SU-DHL-6 (cell line): ENCODE results near the gene DYNC2H1.

Experiments used
- H2AFZ ChIP-seq: fragments of 200-600 bp; sonication (generic); 2 replicates; pipeline ENCODE4 v1.6.1; 2014; ENCODE audit warnings: low read depth, mild to moderate bottlenecking, moderate library complexity, mixed read lengths, antibody characterized with exemption, low read length; ENCODE audit not compliant: severe bottlenecking
- H3F3A ChIP-seq: fragments of 200-600 bp; shearing (Covaris generic); 2 replicates; pipeline ENCODE4 v1.6.0; 2016; ENCODE audit warnings: antibody characterized with exemption, mild to moderate bottlenecking; ENCODE audit not compliant: insufficient read depth
- H3K27ac ChIP-seq: fragments of 200-600 bp; sonication (generic); 2 replicates; pipeline ENCODE4 v1.5.1; 2016; ENCODE audit warnings: low read depth, mild to moderate bottlenecking, low read length, moderate library complexity, mixed read lengths
- H3K27me3 ChIP-seq: fragments of 200-600 bp; sonication (generic), shearing (Covaris generic); 2 replicates; pipeline ENCODE4 v1.6.0; 2014; ENCODE audit warnings: mild to moderate bottlenecking, low read length
- H3K36me3 ChIP-seq: fragments of 200-600 bp; sonication (generic); 2 replicates; pipeline ENCODE4 v1.6.1; 2014; ENCODE audit warnings: mild to moderate bottlenecking, low read length, mixed read lengths
- H3K4me2 ChIP-seq: fragments of 300-600, 200-600 bp; shearing (Covaris generic), sonication (generic); 2 replicates; pipeline ENCODE4 v1.6.0; 2014; ENCODE audit warnings: low read length, low read depth, mild to moderate bottlenecking; ENCODE audit not compliant: poor library complexity, severe bottlenecking
- H3K4me3 ChIP-seq: fragments of 200-600 bp; sonication (generic); 2 replicates; pipeline ENCODE4 v1.5.1; 2014; ENCODE audit warnings: antibody characterized with exemption, low read length, mild to moderate bottlenecking, mixed read lengths; ENCODE audit not compliant: insufficient read depth, poor library complexity, severe bottlenecking
- H3K79me2 ChIP-seq: fragments of 200-600 bp; sonication (generic); 2 replicates; pipeline ENCODE4 v1.6.1; 2014; ENCODE audit warnings: mild to moderate bottlenecking, low read length, moderate library complexity; ENCODE audit not compliant: insufficient read depth
- H3K9ac ChIP-seq: fragments of 200-600 bp; sonication (generic); 2 replicates; pipeline ENCODE4 v1.7.0; 2014; ENCODE audit warnings: mild to moderate bottlenecking, low read length
- H3K9me2 ChIP-seq: fragments of 200-600 bp; sonication (generic); replicated peaks from 2 replicates; pipeline ENCODE4 v1.6.1; 2014; ENCODE audit warnings: low read length; ENCODE audit not compliant: insufficient read depth
- H3K9me3 ChIP-seq: fragments of 200-600 bp; sonication (generic); 2 replicates; pipeline ENCODE4 v1.6.1; 2014; ENCODE audit warnings: low read length, mixed read lengths; ENCODE audit not compliant: insufficient read depth
- H4K20me1 ChIP-seq: fragments of 200-600 bp; sonication (generic); 2 replicates; pipeline ENCODE4 v1.6.1; 2014; ENCODE audit warnings: low read depth, mild to moderate bottlenecking, antibody characterized with exemption, low read length, moderate library complexity, mixed read lengths
- EZH2phosphoT487 ChIP-seq: fragments of 200-600 bp; sonication (generic), shearing (Covaris generic); conservative IDR thresholded peaks from 2 replicates; pipeline ENCODE4 v1.6.1; 2018; ENCODE audit warnings: mild to moderate bottlenecking, antibody characterized with exemption, low read length, moderate library complexity, mixed read lengths
- TF ChIP-seq, protein P1 (sequence below): fragments of 200-600 bp; sonication (generic); IDR thresholded peaks from one replicate; pipeline ENCODE4 v1.5.1; 2017; ENCODE audit warnings: antibody characterized with exemption, mild to moderate bottlenecking, low read length, moderate library complexity; ENCODE audit not compliant: insufficient read depth, poor library complexity, severe bottlenecking

DYNC2H1 gene

DNA sequence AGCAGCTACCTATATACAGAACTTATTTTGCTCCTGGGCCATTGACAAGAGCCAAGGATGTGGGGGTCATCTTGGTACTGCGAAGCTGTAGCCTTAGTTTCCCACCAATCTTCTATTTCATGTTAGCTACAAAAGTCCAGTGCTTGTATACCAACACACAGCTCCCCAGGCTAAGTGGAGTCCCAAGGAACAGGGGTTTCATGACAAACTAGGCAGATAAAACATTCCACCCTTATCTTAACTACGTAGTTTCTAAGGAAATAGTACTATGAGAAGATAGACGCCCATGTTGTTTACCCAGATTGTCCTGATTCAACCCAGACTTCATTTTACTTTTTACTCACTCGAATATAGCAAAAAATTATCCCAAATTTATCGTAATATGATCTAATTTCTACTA, 218.5 kb downstream of the DYNC2H1 start:
- Histone ChIP-seq H3F3A (no peaks in the 10 kb centered on the region), H3K9me3 (no peaks in the 10 kb centered on the region), H3K4me2 (no peak overlapping the region), H3K79me2 (no peaks in the 10 kb centered on the region), H2AFZ (no peak overlapping the region), H3K4me3 (no peak overlapping the region), H3K36me3 (no peaks in the 10 kb centered on the region), H3K9ac (no peak overlapping the region), H3K9me2 (no peaks in the 10 kb centered on the region), H3K27ac (no peak overlapping the region), H3K27me3 (no peaks in the 10 kb centered on the region), H4K20me1 (no peaks in the 10 kb centered on the region)
- TF ChIP-seq, protein P1, sequence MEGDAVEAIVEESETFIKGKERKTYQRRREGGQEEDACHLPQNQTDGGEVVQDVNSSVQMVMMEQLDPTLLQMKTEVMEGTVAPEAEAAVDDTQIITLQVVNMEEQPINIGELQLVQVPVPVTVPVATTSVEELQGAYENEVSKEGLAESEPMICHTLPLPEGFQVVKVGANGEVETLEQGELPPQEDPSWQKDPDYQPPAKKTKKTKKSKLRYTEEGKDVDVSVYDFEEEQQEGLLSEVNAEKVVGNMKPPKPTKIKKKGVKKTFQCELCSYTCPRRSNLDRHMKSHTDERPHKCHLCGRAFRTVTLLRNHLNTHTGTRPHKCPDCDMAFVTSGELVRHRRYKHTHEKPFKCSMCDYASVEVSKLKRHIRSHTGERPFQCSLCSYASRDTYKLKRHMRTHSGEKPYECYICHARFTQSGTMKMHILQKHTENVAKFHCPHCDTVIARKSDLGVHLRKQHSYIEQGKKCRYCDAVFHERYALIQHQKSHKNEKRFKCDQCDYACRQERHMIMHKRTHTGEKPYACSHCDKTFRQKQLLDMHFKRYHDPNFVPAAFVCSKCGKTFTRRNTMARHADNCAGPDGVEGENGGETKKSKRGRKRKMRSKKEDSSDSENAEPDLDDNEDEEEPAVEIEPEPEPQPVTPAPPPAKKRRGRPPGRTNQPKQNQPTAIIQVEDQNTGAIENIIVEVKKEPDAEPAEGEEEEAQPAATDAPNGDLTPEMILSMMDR: no peak
- TF ChIP-seq EZH2phosphoT487: no peak

DNA sequence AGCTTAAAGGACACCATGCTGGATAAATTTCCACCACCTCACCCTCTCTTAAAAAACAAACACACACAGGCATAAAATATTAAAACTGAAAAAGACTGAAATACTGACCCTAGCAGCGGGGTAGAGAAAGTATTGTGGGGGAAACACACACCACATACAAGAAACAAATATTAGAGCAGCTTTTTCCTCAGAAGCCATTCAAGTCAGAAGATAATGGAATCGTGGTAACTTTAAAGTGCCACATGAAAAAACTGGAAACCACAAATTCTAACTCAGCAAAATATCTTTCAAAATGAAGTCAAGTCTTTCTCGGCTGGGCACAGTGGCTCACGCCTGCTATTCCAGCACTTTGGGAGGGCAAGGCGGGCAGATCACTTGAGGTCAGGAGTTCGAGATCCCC, 223.2 kb downstream of the DYNC2H1 start:
- no peak overlapping the region for H2AFZ ChIP-seq

DNA sequence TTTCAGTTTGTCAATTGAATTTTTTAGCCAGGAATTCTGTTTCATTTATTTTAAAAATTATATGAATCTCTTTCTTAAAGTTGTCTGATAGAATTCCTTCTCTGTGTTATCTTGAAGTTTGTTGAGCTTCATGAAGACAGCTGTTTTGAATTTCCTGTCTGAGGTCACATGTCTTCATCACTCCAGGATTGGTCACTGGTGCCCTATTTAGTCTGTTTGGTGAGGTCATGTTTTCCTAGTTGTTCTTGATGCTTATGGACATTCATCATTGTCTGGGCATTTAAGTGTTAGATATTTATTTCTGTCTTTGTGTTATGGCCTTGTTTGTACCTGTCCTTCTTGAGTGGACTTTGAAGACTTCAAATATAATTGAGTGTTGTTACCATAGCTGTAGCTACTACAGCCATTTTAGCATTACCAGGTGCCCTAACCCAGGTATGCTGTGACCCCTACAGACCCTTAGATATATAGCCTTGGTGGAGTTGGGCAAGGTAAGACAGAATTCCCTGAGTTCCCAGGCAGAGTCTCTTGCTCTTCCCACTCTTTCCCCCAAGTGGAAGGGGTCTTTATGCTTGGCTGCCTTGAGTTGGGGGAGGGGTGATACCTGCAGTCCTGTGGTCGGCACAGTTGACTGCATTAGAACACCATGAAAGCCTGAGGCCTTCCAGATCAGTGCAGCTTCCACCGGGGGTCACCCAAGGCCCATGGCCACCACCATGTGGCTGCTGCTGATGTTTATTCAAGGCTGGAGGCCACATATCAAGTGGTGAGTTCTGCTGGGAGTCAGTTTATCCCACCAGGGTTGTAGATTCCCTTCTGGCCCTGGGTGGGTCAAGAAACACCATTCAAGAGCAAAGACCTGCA, 229.6 kb downstream of the DYNC2H1 start:
- Histone ChIP-seq H2AFZ (no peak overlapping the region), H3K4me3 (no peak overlapping the region), H3K4me2 (no peak overlapping the region), H3K27ac (no peak overlapping the region), H4K20me1 (no peaks in the 10 kb centered on the region), H3K9me3 (no peaks in the 10 kb centered on the region), H3K9me2 (no peaks in the 10 kb centered on the region), H3F3A (no peaks in the 10 kb centered on the region), H3K9ac (no peak overlapping the region), H3K36me3 (no peaks in the 10 kb centered on the region), H3K27me3 (no peaks in the 10 kb centered on the region), H3K79me2 (no peaks in the 10 kb centered on the region)
- no peak for TF ChIP-seq EZH2phosphoT487
- TF ChIP-seq, protein P1: no peak

More for the DNA sequence above, 223.2 kb downstream of the DYNC2H1 start:
- Histone ChIP-seq H3K27ac (no peak overlapping the region), H3K27me3 (no peaks in the 10 kb centered on the region), H3K9ac (no peak overlapping the region), H3K9me2 (no peaks in the 10 kb centered on the region), H3K4me3 (no peak overlapping the region), H3K36me3 (no peaks in the 10 kb centered on the region), H3F3A (no peaks in the 10 kb centered on the region), H3K4me2 (no peak overlapping the region), H3K9me3 (no peaks in the 10 kb centered on the region), H3K79me2 (no peaks in the 10 kb centered on the region), H4K20me1 (no peaks in the 10 kb centered on the region)
- TF ChIP-seq EZH2phosphoT487: no peak
- TF ChIP-seq, protein P1: no peak
